ENCODE measurements around the gene SRPX. TPM values are rescaled to one million over a fixed set of nuclear protein-coding genes. Genes with fewer than 3 reads are reported as not detected.
A peak's percentile ranks its signal among the peaks of the same experiment; 100 is the strongest.

Gene SRPX
- total RNA-seq, 2 experiments from 2014 or later: not detected

GRCh38 chrX:38205039-38205438 lies 15.6 kb downstream of the SRPX start:
- no peaks in the 10 kb centered on the region for H3K79me2 ChIP-seq (ENCODE audit: insufficient read depth, low read depth, low read length)
- ChIA-PET POLR2A (no interaction called here), CTCF (ENCODE audit: unreplicated experiment) (no interaction called here)
- intact Hi-C loops (cut with micrococcal nuclease; ENCODE audit: unreplicated experiment): loop anchor here (1.0 to 10.0 kb wide), 3 partner anchors 122 to 600 kb away; partner anchors contain the start of genes MID1IP1 and RPGR
- peaks cover 36% of the 10 kb centered on the region for H3K4me1 ChIP-seq (ENCODE audit: insufficient read depth, low read length, poor library complexity, severe bottlenecking)
- H4K20me1 ChIP-seq (ENCODE audit: insufficient read depth, low read length): no peaks in the 10 kb centered on the region
- peaks cover 20% of the 10 kb centered on the region; the same call in 1 of the 2 replicates for H3K9me3 ChIP-seq (ENCODE audit: low read length)
- H3K4me2 ChIP-seq (ENCODE audit: low read length): peak overlapping the region; percentile 68
- TF ChIP-seq, protein P1, sequence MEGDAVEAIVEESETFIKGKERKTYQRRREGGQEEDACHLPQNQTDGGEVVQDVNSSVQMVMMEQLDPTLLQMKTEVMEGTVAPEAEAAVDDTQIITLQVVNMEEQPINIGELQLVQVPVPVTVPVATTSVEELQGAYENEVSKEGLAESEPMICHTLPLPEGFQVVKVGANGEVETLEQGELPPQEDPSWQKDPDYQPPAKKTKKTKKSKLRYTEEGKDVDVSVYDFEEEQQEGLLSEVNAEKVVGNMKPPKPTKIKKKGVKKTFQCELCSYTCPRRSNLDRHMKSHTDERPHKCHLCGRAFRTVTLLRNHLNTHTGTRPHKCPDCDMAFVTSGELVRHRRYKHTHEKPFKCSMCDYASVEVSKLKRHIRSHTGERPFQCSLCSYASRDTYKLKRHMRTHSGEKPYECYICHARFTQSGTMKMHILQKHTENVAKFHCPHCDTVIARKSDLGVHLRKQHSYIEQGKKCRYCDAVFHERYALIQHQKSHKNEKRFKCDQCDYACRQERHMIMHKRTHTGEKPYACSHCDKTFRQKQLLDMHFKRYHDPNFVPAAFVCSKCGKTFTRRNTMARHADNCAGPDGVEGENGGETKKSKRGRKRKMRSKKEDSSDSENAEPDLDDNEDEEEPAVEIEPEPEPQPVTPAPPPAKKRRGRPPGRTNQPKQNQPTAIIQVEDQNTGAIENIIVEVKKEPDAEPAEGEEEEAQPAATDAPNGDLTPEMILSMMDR (conservative IDR thresholded peaks at IDR 0.05; ENCODE audit: low read length): no peak
- no peak for TF ChIP-seq EZH2phosphoT487 (IDR thresholded peaks at IDR 0.05; ENCODE audit: borderline replicate concordance, low read depth, low read length)
- H2AFZ ChIP-seq (ENCODE audit: low read length): peak overlapping the region; percentile 65; the same call in 1 of the 2 replicates
- peaks cover 18% of the 10 kb centered on the region for H3K36me3 ChIP-seq (ENCODE audit: insufficient read depth, low read length)
- peak; percentile 87 for DNase-seq (ENCODE audit: low spot score)
- BruUV-seq (replicated peaks): no TSS peak
- H3K9me2 ChIP-seq (ENCODE audit: insufficient read depth, low read length): no peaks in the 10 kb centered on the region
- peak overlapping the region; percentile 17 for H3K4me3 ChIP-seq (ENCODE audit: low read depth, low read length, poor library complexity, severe bottlenecking)
- H3K27ac ChIP-seq (ENCODE audit: low read depth, low read length, poor library complexity, severe bottlenecking): peak overlapping the region; percentile 99

DNA sequence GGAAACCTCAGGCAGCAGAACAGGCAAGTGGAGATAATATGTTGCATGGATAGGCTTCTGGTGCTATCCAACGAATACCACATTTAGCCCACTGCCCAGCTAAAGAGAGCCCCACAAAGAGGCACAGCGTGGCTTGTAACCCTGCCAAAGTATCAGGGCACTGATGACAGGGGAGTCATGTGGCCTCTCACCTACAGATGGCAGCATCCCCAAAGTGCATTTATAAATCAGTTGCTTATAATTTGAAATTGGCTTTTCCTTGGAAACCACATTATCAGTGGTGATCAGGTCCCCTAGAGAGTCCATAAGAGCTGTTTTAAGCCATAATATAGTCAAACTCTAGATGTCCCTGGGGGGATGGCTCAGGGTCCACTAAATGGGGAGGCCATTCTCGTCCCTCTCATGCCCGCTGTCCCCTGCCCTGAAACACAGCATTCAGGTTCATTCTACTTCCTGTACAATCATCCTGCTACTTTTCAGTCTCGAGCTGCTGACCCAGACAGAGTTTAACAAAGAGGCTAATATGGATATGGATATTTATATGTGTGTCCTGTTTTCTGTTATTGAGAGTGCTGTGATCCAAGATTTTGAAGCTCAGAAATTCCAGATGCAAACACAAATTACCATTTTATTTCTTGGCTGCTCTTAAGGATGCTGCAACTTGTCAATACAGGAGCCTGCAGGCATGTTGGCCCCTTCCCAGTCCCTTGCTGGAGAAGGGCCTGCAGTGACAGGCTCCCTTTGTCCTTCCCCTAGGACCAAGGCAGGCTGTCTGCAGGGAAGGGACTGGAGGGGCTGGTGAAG lies 28.5 kb downstream of the SRPX start:
- no peaks in the 10 kb centered on the region for H4K20me1 ChIP-seq (ENCODE audit: insufficient read depth, low read length)
- peaks cover 6% of the 10 kb centered on the region for H3K4me1 ChIP-seq (ENCODE audit: insufficient read depth, low read length, poor library complexity, severe bottlenecking)
- no peaks in the 10 kb centered on the region for H3K79me2 ChIP-seq (ENCODE audit: insufficient read depth, low read depth, low read length)
- H3K9me2 ChIP-seq (ENCODE audit: insufficient read depth, low read length): no peaks in the 10 kb centered on the region
- H3K4me2 ChIP-seq (ENCODE audit: low read length): peak overlapping the region; percentile 52
- H3K27ac ChIP-seq (ENCODE audit: low read depth, low read length, poor library complexity, severe bottlenecking): no peak overlapping the region
- no TSS peak for BruUV-seq (replicated peaks)
- no peaks in the 10 kb centered on the region for H3K36me3 ChIP-seq (ENCODE audit: insufficient read depth, low read length)
- TF ChIP-seq EZH2phosphoT487 (IDR thresholded peaks at IDR 0.05; ENCODE audit: borderline replicate concordance, low read depth, low read length): no peak
- TF ChIP-seq, protein P1 (conservative IDR thresholded peaks at IDR 0.05; ENCODE audit: low read length): peak; percentile 80
- CTCF ChIA-PET (ENCODE audit: unreplicated experiment): interaction anchor here (2.0 to 2.2 kb wide), 2 partner anchors 90 to 135 kb away, joined by 6 to 11 read pairs; partner anchors contain the start of gene RPGR
- peak overlapping the region; percentile 95 for H2AFZ ChIP-seq (ENCODE audit: low read length)
- intact Hi-C loops (cut with micrococcal nuclease; ENCODE audit: unreplicated experiment): loop anchor here (1.0 kb wide), 1 partner anchor 135 kb away; the partner anchor contains the start of gene RPGR
- H3K4me3 ChIP-seq (ENCODE audit: low read depth, low read length, poor library complexity, severe bottlenecking): no peak overlapping the region
- POLR2A ChIA-PET: interaction anchor here (0.8 kb wide), 1 partner anchor 15 kb away, joined by 3 read pairs; no protein-coding TSS in a partner anchor
- H3K9me3 ChIP-seq (ENCODE audit: low read length): no peaks in the 10 kb centered on the region
- peak; percentile 65 for DNase-seq (ENCODE audit: low spot score)
